CD8-positive, alpha-beta memory T cell (primary cell): ENCODE results near the gene HSD11B1. TPM values are rescaled to one million over a fixed set of nuclear protein-coding genes. Genes with fewer than 3 reads are reported as not detected.
A peak's percentile ranks its signal among the peaks of the same experiment; 100 is the strongest.

Experiments
- CTCF ChIA-PET: fragments of 350-600 bp; sonication (Branson Sonifier 250); formaldehyde crosslinking; loops from one replicate; lab custom pipeline; 2021; ENCODE audit warnings: antibody characterized with exemption; lab: Charles Lee
- POLR2A ChIA-PET: fragments of 350-600 bp; sonication (Branson Sonifier 250); formaldehyde crosslinking; loops from one replicate; lab custom pipeline; 2021; ENCODE audit warnings: antibody characterized with exemption; lab: Charles Lee
- DNase-seq, 5 donors: peaks; one replicate each; pipeline versions ENCODE4 v3.0.0 to v3.0.0-alpha.2; 2020 to 2022; ENCODE audit warnings: mixed read lengths in 1 of 5
- H3K27ac ChIP-seq: one replicate; pipeline ENCODE4 v1.7.0; 2013; ENCODE audit warnings: low read depth, mild to moderate bottlenecking, low read length, moderate library complexity
- H3K27me3 ChIP-seq: 2 replicates; pipeline ENCODE4 v1.7.0; 2013; ENCODE audit warnings: low read length, mild to moderate bottlenecking; ENCODE audit not compliant: insufficient read depth, poor library complexity, severe bottlenecking
- H3K36me3 ChIP-seq: 2 replicates; pipeline ENCODE4 v1.7.0; 2013; ENCODE audit warnings: mild to moderate bottlenecking, low read length, moderate library complexity; ENCODE audit not compliant: insufficient read depth
- H3K4me1 ChIP-seq: 2 replicates; pipeline ENCODE4 v1.7.0; 2013; ENCODE audit warnings: mild to moderate bottlenecking, low read length, moderate library complexity; ENCODE audit not compliant: insufficient read depth
- H3K4me3 ChIP-seq: 2 replicates; pipeline ENCODE4 v1.7.0; 2013; ENCODE audit warnings: mild to moderate bottlenecking, low read length
- H3K9me3 ChIP-seq: 2 replicates; pipeline ENCODE4 v1.7.0; 2013; ENCODE audit warnings: mild to moderate bottlenecking, low read length
- H3K27ac Mint-ChIP-seq, 8 donors: one replicate each; pipeline ENCODE4 v1.8.0; 2020 to 2021; ENCODE audit warnings: mixed read lengths in 8 of 8, mild to moderate bottlenecking in 6 of 8, inconsistent platforms in 3 of 8, moderate library complexity in 3 of 8
- H3K27me3 Mint-ChIP-seq, 2 donors: one replicate each; pipeline ENCODE4 v1.8.0; 2020 to 2021; ENCODE audit warnings: mixed read lengths in 2 of 2, mild to moderate bottlenecking in 1 of 2, moderate library complexity in 1 of 2
- H3K36me3 Mint-ChIP-seq, 3 donors: one replicate each; pipeline ENCODE4 v1.8.0; 2020 to 2021; ENCODE audit warnings: mixed read lengths in 3 of 3, inconsistent platforms in 1 of 3, mild to moderate bottlenecking in 1 of 3
- H3K4me1 Mint-ChIP-seq, 3 donors: one replicate each; pipeline ENCODE4 v1.8.0; 2020 to 2021; ENCODE audit warnings: mixed read lengths in 3 of 3, inconsistent platforms in 1 of 3, mild to moderate bottlenecking in 1 of 3
- H3K4me3 Mint-ChIP-seq, 7 donors: one replicate each; pipeline ENCODE4 v1.8.0; 2020 to 2021; ENCODE audit warnings: mixed read lengths in 7 of 7, mild to moderate bottlenecking in 6 of 7, moderate library complexity in 4 of 7, inconsistent platforms in 2 of 7
- H3K9me3 Mint-ChIP-seq, 5 donors: one replicate each; pipeline ENCODE4 v1.8.0; 2020 to 2022; ENCODE audit warnings: mixed read lengths in 5 of 5, mild to moderate bottlenecking in 3 of 5, moderate library complexity in 2 of 5, inconsistent platforms in 1 of 5
- polyA plus RNA-seq: library from polyadenylated mRNA; unstranded; fragments of 300-500 nt; fragmentation: Illumina TruSeq; gene quantifications from one replicate; pipeline ENCODE4 v1.2.3, GENCODE V29; 2021
- total RNA-seq, 2 experiments: library from RNA; stranded (reverse); gene quantifications; one replicate each; pipeline ENCODE4 v1.2.3, GENCODE V29; 2021

Gene HSD11B1
- total and polyA plus RNA-seq, 3 experiments from 2014 or later, result 0.30 to 0.80 (median 0.59) TPM

GRCh38 chr1:209720826-209721225 lies 16.2 kb downstream of the HSD11B1 start:
- Histone ChIP-seq H3K9me3 (no peaks in the 10 kb centered on the region), H3K36me3 (no peaks in the 10 kb centered on the region), H3K27me3 (no peaks in the 10 kb centered on the region), H3K27ac (no peak overlapping the region), H3K4me1 (peaks cover 15% of the 10 kb centered on the region), H3K4me3 (no peak overlapping the region)
- DNase-seq, result no peak
- Mint-ChIP-seq H3K4me1 (peaks cover 3 to 5% (median 3%) of the 10 kb centered on the region in 3 donors), H3K4me3 (no peak overlapping the region), H3K36me3 (peaks cover 0 to 7% (median 3%) of the 10 kb centered on the region in 3 donors), H3K27ac (no peak overlapping the region), H3K27me3 (peaks cover 0 to 3% of the 10 kb centered on the region in 2 donors), H3K9me3 (no peaks in the 10 kb centered on the region)
- ChIA-PET POLR2A (no interaction called here), CTCF (interaction anchor here (1.3 kb wide), 1 partner anchor 27 kb away, joined by 3 read pairs; no protein-coding TSS in a partner anchor)

DNA sequence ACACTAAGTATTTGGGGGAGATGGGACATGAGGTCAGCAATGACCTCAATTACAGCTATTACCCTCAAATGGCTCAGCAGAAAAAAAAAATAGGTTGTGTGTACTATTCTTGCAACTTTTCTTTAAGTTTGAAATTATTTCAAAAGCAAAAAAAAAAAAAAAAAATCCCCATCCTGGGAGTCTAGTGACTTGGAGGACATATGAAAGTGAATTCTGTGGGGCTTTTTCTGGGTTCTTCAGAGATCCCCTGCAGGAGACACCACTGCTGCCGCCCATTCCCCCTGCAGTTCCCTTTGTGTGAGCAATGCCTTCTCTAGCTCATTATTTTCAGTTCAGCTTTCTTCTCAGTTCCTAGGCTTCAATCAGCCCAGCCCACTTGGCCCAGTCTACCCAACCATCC lies 16.7 kb downstream of the HSD11B1 start:
- peaks cover 0 to 6% (median 3%) of the 10 kb centered on the region in 3 donors for H3K36me3 Mint-ChIP-seq
- H3K27ac Mint-ChIP-seq, result no peak overlapping the region
- no peaks in the 10 kb centered on the region for H3K36me3 ChIP-seq

DNA sequence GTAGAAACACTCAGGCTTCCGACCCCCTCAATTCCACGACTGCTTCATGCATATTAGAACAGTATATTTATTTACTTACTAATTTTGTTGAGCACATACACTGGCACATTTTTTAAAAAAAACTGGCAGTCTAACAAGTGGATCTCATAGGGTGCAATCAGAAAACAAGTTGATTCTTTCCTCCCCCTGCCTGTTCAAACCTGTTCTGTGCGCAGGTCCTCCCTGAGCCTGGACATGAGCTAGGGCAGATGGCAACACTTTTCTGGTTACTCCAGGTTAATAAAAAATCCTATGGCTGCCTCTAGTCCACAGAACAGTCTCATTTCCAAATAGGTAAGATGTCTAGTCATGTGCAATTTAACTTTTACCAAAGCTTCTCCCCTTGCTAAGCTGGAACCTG lies 18.6 kb downstream of the HSD11B1 start:
- no peaks in the 10 kb centered on the region for H3K36me3 ChIP-seq
- H3K9me3 ChIP-seq, result no peaks in the 10 kb centered on the region
- H3K4me3 ChIP-seq, result no peak overlapping the region
- H3K9me3 Mint-ChIP-seq, result no peaks in the 10 kb centered on the region
- no peak overlapping the region for H3K27ac ChIP-seq
- no peak overlapping the region for H3K4me3 Mint-ChIP-seq
- POLR2A ChIA-PET, result no interaction called here
- H3K27me3 Mint-ChIP-seq, result peaks cover 0 to 2% of the 10 kb centered on the region in 2 donors
- H3K4me1 Mint-ChIP-seq, result peaks cover 4 to 8% (median 7%) of the 10 kb centered on the region in 3 donors
- peaks cover 0 to 12% (median 6%) of the 10 kb centered on the region in 3 donors for H3K36me3 Mint-ChIP-seq
- CTCF ChIA-PET, result no interaction called here
- no peaks in the 10 kb centered on the region for H3K27me3 ChIP-seq
- peaks cover 15% of the 10 kb centered on the region for H3K4me1 ChIP-seq
- no peak overlapping the region for H3K27ac Mint-ChIP-seq
- no peak for DNase-seq

More for the DNA sequence above, 16.7 kb downstream of the HSD11B1 start:
- H3K4me1 ChIP-seq, result peaks cover 15% of the 10 kb centered on the region
- H3K9me3 ChIP-seq, result no peaks in the 10 kb centered on the region
- POLR2A ChIA-PET, result no interaction called here
- H3K27me3 Mint-ChIP-seq, result peaks cover 0 to 3% of the 10 kb centered on the region in 2 donors
- H3K4me3 Mint-ChIP-seq, result no peak overlapping the region
- peaks cover 3 to 5% (median 3%) of the 10 kb centered on the region in 3 donors for H3K4me1 Mint-ChIP-seq
- H3K4me3 ChIP-seq, result no peak overlapping the region
- CTCF ChIA-PET, result interaction anchor here (1.3 kb wide), 1 partner anchor 27 kb away, joined by 3 read pairs; no protein-coding TSS in a partner anchor
- no peak for DNase-seq
- H3K27ac ChIP-seq, result no peak overlapping the region
- no peaks in the 10 kb centered on the region for H3K27me3 ChIP-seq
- no peaks in the 10 kb centered on the region for H3K9me3 Mint-ChIP-seq

DNA sequence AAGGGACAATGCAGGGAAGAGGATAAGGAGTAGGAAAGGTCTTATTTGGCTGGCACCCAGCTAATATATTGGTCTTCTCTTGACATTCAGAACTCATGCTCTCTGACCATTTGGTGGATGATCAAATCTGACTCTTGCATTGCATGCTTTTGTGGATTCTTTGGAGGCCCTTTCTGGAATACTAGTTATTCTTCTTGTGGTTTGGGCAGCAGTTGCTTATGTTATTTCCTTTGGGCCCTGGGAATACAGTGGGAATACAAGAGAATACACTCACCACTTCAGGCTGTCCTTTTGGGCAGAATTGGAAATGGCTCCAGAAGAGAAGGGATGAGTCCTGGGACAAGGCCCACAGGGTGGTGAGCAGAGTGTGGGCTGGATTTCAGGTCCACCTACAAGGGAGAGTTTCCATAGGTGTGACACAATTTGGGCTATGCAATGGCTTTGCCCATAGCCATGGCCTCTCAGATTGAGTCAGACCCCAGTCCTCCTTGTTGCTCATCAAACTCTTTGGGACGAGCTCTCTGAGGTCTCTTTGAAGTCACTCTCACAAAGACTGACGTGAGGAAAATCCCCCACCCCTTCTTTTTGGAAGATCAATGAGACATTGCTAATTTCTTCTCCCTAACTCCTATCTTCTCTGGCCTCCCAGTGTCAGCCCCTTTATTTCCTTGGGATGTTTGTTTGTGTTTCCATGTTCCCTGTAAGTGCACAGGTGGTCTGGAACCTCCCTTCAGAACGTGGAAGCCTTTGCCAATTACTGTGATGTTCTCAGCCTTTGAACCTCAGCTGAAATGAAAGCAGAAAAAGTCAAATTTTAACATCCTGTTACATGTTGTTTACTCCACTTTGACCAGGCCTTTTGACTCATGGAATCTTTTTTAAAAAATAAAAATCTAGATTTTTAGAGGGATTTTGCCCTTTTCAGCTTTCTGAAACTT lies 19.4 kb downstream of the HSD11B1 start:
- Mint-ChIP-seq H3K27ac (peak overlapping the region in 3 of 8 donors; percentile 28 to 90 (median 51)), H3K27me3 (peaks cover 0 to 2% of the 10 kb centered on the region in 2 donors), H3K9me3 (no peaks in the 10 kb centered on the region), H3K4me3 (no peak overlapping the region), H3K36me3 (peaks cover 0 to 12% (median 6%) of the 10 kb centered on the region in 3 donors), H3K4me1 (peaks cover 4 to 8% (median 7%) of the 10 kb centered on the region in 3 donors)
- Histone ChIP-seq H3K4me3 (no peak overlapping the region), H3K27me3 (no peaks in the 10 kb centered on the region), H3K36me3 (no peaks in the 10 kb centered on the region), H3K27ac (no peak overlapping the region), H3K9me3 (no peaks in the 10 kb centered on the region), H3K4me1 (peaks cover 15% of the 10 kb centered on the region)
- CTCF ChIA-PET, result interaction anchor here (0.8 kb wide), 1 partner anchor 24 kb away, joined by 4 read pairs; no protein-coding TSS in a partner anchor
- POLR2A ChIA-PET, result no interaction called here
- no peak for DNase-seq

DNA sequence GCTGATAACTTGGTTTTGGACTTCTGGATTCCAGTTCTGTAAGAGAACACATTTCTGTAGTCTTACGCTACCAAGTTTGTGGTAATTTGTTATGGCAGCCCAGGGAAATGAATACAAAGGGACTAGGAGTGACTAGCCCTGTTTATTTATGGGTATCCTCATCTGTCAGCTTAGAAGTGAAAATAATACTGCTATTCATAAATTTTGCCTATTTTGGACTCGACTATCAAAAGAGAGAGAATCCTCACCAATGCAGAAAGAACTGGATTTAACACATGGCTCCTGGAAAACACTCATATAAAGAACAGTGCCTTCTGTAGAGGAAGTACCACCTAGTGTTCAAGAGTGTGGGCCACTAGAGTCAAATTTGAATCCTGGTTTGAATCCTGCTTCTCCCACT lies 22.6 kb downstream of the HSD11B1 start:
- ChIA-PET CTCF (interaction anchor here (1.0 to 1.8 kb wide), 3 partner anchors 21 to 78 kb away, joined by 3 to 4 read pairs (median 4); no protein-coding TSS in a partner anchor), POLR2A (no interaction called here)
- Histone ChIP-seq H3K4me3 (no peak overlapping the region), H3K4me1 (peaks cover 15% of the 10 kb centered on the region), H3K27me3 (no peaks in the 10 kb centered on the region), H3K27ac (no peak overlapping the region), H3K9me3 (no peaks in the 10 kb centered on the region), H3K36me3 (no peaks in the 10 kb centered on the region)
- no peaks in the 10 kb centered on the region for H3K9me3 Mint-ChIP-seq
- DNase-seq, result no peak
- no peak overlapping the region for H3K27ac Mint-ChIP-seq
- H3K4me3 Mint-ChIP-seq, result no peak overlapping the region
- H3K36me3 Mint-ChIP-seq, result peaks cover 0 to 6% (median 3%) of the 10 kb centered on the region in 3 donors
- H3K4me1 Mint-ChIP-seq, result peaks cover 4 to 8% (median 7%) of the 10 kb centered on the region in 3 donors
- H3K27me3 Mint-ChIP-seq, result peaks cover 0 to 2% of the 10 kb centered on the region in 2 donors

DNA sequence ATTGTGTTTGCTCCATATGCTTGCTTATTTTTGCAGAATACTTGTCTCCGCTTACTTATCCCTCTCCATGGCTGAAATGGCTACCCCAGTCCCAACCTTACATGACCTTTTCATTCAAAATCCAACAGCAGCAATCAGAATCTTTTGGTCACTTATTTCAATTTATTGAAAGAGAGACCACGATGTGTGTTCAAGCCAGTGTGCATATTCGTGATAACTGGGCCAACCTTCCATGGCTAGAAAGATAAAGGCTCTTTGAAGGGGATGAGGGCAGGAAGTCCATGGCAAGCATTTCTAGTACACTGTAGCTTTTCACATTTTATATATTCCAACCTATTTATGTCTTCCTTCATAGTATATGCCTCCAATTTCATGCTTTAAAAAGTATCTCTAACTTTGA lies 23.1 kb downstream of the HSD11B1 start:
- Histone ChIP-seq H3K36me3 (no peaks in the 10 kb centered on the region), H3K9me3 (no peaks in the 10 kb centered on the region), H3K27me3 (no peaks in the 10 kb centered on the region), H3K4me1 (peaks cover 15% of the 10 kb centered on the region), H3K4me3 (no peak overlapping the region), H3K27ac (no peak overlapping the region)
- Mint-ChIP-seq H3K27me3 (peaks cover 0 to 2% of the 10 kb centered on the region in 2 donors), H3K36me3 (peaks cover 0 to 7% (median 3%) of the 10 kb centered on the region in 3 donors), H3K4me1 (peaks cover 4 to 8% (median 7%) of the 10 kb centered on the region in 3 donors), H3K9me3 (no peaks in the 10 kb centered on the region), H3K4me3 (no peak overlapping the region), H3K27ac (no peak overlapping the region)
- ChIA-PET CTCF (interaction anchor here (1.0 to 1.8 kb wide), 3 partner anchors 20 to 78 kb away, joined by 3 to 4 read pairs (median 4); no protein-coding TSS in a partner anchor), POLR2A (no interaction called here)
- no peak for DNase-seq

DNA sequence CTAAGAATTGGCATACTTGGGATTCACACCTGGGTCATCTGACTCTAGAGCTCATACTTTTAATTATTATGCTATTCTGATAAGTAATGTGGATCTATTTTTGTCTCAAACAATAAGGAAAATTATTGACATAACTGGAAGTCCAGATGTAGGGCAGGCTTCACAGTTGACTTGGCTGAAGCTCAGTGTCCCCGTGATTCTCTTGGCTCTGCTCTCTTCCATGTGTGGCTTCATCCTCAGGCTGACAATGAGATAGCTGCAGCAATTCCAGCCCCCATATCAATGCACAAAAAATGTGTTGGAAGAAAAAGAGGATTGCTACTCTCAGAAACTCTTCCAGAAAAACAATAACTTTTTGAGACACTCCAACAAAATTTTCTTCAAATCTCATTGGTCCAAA lies 23.8 kb downstream of the HSD11B1 start:
- peaks cover 14% of the 10 kb centered on the region for H3K4me1 ChIP-seq
- Mint-ChIP-seq H3K27ac (no peak overlapping the region), H3K4me3 (no peak overlapping the region), H3K9me3 (no peaks in the 10 kb centered on the region), H3K36me3 (peaks cover 0 to 11% (median 6%) of the 10 kb centered on the region in 3 donors), H3K4me1 (peaks cover 4 to 8% (median 7%) of the 10 kb centered on the region in 3 donors), H3K27me3 (no peaks in the 10 kb centered on the region)
- no peaks in the 10 kb centered on the region for H3K9me3 ChIP-seq
- ChIA-PET CTCF (interaction anchor here (1.8 kb wide), 1 partner anchor 37 kb away, joined by 4 read pairs; no protein-coding TSS in a partner anchor), POLR2A (no interaction called here)
- no peak overlapping the region for H3K27ac ChIP-seq
- no peaks in the 10 kb centered on the region for H3K36me3 ChIP-seq
- H3K4me3 ChIP-seq, result no peak overlapping the region
- no peak for DNase-seq
- no peaks in the 10 kb centered on the region for H3K27me3 ChIP-seq

DNA sequence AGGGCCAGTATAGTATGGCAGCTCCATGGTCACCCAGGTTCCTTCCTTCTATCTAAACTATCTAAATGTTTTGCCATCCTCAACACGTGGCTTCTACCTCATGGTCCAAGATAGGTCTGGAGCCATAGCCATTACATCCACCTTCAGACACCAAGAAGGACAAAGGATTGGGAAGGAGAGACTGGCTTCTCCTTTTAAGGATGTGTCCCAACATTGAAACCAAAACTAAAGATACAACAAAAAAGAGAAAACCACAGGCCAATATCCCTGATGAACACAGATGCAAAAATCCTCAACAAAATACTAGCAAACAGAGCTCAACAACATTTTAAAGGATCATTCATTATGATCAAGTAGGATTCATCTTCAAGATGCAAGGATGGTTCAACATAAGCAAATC lies 24.8 kb downstream of the HSD11B1 start:
- Mint-ChIP-seq H3K27ac (no peak overlapping the region), H3K36me3 (peaks cover 0 to 11% (median 6%) of the 10 kb centered on the region in 3 donors), H3K27me3 (no peaks in the 10 kb centered on the region), H3K4me3 (no peak overlapping the region), H3K4me1 (peaks cover 2 to 4% (median 4%) of the 10 kb centered on the region in 3 donors), H3K9me3 (peaks cover 0 to 2% (median 0%) of the 10 kb centered on the region in 5 donors)
- H3K9me3 ChIP-seq, result no peaks in the 10 kb centered on the region
- no peaks in the 10 kb centered on the region for H3K27me3 ChIP-seq
- DNase-seq, result no peak
- H3K27ac ChIP-seq, result no peak overlapping the region
- POLR2A ChIA-PET, result no interaction called here
- no peaks in the 10 kb centered on the region for H3K36me3 ChIP-seq
- CTCF ChIA-PET, result no interaction called here
- H3K4me1 ChIP-seq, result peaks cover 6% of the 10 kb centered on the region
- H3K4me3 ChIP-seq, result no peak overlapping the region
